GM19452 (cell line): Measurements from ENCODE around the gene USP11.
A peak's percentile ranks its signal among the peaks of the same experiment; 100 is the strongest.

ENCODE experiments used
- ATAC-seq: cut with Tn5 transposase; IDR thresholded peaks from one replicate; pipeline ENCODE4 v1.9.1; 2021; ENCODE audit not compliant: unreplicated experiment

The USP11 gene

DNA sequence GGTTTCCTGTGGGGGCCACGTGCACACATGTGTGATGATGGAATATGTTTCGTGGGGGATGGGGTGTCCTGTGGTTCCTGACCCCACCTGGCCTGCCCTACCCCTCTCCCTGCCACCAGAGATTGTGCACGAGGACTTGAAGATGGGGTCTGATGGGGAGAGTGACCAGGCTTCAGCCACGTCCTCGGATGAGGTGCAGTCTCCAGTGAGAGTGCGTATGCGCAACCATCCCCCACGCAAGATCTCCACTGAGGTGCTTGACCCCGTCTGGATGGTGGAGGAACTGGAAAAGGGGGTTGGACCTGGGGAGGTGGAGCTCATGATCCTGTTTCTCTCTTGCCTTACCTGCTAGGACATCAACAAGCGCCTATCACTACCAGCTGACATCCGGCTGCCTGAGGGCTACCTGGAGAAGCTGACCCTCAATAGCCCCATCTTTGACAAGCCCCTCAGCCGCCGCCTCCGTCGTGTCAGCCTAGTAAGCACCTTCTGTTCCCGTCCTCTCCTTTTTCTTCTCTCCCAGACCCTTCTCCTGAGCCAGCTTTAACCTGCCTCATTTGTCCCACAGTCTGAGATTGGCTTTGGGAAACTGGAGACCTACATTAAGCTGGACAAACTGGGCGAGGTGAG, 8.4 kb upstream of the USP11 start:
- no peak for ATAC-seq

DNA sequence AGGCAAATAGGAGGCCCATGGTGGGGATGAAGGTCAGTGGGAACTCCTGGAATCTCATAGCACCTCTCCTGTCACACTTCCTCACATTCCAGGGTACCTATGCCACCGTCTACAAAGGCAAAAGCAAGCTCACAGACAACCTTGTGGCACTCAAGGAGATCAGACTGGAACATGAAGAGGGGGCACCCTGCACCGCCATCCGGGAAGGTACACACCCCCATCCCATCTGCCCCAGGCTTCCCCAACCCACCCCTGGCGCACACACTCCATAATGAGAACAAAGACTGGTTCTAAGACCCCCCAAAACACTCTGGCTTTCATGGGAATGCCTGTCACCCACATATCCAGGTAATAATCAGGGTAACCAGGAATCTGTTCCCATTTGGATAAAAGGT, 7.9 kb upstream of the USP11 start:
- ATAC-seq, result no peak

DNA sequence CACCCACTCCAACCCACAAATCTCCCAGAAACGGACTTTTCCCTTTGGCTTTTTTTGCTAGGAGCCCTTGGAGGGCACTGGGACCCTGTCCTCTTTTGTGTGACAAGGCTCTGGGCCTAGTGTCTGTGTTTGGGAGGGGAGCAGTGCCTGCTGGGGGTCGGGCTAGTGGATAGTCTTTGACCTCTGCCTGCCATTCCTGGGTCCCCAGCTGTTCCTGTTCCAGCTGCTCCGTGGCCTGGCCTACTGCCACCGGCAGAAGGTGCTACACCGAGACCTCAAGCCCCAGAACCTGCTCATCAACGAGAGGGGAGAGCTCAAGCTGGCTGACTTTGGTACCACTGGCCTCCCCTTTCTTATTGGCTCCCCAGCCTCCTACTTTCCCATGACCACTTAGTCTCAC, 6.7 kb upstream of the USP11 start:
- no peak for ATAC-seq

- no peak for ATAC-seq
Observed at GRCh38 chrX:47226531-47227333, 6.1 kb upstream of the USP11 start.

- ATAC-seq, result no peak
Observed at GRCh38 chrX:47227334-47227583, 5.5 kb upstream of the USP11 start.

GRCh38 chrX:47228550-47229270, 4.1 kb upstream of the USP11 start:
- ATAC-seq, result no peak

DNA sequence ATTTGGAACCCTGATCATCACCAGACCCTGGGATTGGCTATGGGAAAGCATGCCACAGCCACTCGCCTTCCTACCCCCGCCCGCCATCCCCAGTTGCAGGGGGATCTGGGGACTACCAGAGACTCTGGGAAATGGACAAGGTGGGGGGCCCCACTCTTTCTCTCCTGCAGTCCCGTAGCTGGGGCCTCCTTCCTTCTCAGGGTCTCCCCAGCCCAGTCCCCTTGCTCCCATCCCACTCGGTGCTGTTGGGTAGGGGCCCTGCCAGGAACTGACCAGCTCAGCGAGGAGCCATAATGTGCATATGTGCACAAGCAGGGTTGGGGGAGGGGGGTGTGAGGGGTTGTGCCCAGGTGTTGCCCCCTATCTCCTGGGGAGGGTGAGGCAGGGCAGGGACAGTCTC, 3.4 kb upstream of the USP11 start:
- no peak for ATAC-seq

- ATAC-seq, result no peak
Observed at GRCh38 chrX:47230136-47230868, 2.5 kb upstream of the USP11 start.

DNA sequence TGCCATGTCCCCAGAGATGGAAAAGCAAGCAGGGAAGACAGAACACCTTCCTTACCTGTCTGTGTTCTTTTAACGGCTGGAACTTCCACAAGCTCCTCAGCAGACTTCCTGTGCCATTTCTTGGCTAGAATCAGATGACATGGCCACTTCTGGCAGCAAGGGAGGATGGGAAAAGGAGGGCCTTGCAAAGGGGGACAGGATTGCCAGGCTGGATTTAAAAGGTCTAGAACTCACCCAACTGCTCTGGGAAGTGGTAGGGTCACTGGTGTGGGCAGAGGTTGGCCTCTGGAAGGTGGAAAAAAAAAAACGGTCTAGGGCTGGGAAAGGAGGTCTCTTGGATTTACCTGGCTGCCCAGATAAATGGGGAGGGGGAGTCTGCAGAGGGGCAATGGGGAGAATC, 1.6 kb upstream of the USP11 start:
- no peak for ATAC-seq

GRCh38 chrX:47232197-47232802, 509 bp upstream of the USP11 start:
- ATAC-seq, result no peak

DNA sequence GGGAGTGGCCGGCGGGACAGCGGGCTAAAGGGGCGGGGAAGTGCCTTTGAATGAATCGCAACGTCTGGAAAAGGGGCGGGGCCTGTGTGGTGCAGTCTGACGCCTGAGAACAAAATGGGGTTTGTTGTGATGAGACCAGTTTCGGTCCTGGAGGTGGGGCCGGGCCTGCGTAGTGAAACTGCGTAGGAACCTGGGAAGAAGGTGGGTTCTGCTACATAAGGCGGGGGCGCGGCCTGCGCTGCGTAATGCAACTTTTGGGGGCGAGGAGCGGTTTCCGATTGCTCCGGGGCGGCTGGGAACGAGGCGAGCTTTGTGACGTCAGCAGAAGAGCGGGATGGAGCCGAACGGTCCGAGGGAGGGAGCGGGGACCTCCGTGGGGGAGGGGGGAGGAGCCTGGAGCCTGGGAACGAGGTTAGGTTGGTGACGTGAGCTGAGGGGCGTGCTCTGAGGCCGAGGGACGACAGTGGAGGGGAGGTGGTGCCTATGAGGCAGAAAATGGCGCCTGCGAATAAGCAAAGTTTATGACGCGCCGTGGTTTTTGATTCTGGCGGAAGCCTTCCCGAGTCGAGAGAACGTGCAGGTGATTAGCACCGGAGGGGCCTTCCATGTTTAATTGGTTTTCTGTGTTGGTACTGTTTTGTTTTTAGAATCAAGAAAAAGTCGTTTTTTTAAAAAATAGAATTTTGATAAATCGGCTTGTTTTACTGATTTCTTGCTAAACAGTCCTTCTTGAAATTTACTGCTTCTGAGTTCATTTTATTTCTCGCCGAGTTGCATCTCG, 714 bp downstream of the USP11 start:
- ATAC-seq, result peak; percentile 87

DNA sequence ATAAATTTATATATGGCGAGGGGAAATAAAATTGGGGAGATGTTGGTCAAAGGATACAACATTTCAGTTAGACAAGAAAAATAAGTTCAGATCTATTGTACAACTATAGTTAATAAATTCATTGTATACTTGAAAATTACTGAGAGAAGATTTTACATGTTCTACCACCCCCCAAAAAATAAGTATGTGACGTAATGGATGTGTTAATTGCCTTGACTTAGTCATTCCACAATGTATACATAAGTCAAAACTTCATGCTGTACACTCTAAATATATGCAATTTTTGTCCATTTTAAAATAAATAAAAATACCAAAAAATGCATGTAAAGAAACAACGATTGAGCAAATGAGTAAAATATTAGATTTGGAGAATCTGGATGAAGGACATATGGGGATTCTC, 1.8 kb downstream of the USP11 start:
- no peak for ATAC-seq

DNA sequence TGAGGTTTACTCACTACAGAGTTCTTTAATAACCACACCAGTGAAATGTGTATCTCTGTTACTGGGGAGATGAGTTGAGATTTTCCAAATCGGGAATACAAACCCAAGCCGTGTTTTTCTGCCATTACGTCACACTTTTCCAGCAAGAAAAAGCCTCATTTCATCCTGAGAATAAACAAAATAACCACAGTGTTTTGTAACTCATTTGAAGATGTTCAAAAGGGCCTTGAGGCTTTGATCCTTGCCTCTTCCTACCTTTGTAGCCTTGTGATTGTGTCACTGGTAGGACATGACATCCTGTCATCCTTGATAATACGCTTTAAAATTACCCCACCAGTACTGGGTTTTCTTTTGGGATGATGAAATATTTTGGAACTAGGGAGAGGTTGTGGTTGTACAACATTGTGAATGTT, 2.9 kb downstream of the USP11 start:
- ATAC-seq, result no peak

- no peak for ATAC-seq
Observed at GRCh38 chrX:47239199-47239598, 6.4 kb downstream of the USP11 start.

DNA sequence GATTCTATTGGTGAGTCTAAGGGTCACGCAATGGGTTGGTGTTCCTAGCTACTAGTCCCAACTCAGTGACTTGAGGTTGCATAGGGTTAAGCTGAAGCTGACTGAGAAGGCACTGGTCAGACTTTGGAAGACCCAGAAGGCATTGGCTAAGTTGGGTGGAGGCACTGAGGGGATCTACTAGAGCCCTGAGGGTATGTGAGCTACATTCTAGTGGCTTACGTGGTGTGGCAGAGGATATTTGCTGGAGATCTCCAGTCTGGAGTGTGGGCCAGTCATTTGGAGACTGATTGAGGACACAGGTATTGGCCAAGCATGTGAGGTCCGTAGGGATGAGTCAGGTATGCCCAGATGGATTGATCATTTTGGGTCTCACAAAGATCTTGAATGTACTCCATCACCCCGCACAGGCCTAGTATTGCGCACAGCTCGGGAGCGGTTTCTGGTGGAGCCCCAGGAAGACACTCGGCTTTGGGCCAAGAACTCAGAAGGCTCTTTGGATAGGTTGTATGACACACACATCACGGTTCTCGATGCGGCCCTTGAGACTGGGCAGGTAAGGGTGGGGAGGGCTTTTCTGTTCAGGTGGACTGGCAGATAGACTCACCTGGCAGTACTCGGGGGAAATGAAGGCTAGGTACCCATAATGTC, 7.2 kb downstream of the USP11 start:
- ATAC-seq, result no peak

- ATAC-seq, result no peak
Observed at GRCh38 chrX:47240619-47241018, 7.8 kb downstream of the USP11 start.

DNA sequence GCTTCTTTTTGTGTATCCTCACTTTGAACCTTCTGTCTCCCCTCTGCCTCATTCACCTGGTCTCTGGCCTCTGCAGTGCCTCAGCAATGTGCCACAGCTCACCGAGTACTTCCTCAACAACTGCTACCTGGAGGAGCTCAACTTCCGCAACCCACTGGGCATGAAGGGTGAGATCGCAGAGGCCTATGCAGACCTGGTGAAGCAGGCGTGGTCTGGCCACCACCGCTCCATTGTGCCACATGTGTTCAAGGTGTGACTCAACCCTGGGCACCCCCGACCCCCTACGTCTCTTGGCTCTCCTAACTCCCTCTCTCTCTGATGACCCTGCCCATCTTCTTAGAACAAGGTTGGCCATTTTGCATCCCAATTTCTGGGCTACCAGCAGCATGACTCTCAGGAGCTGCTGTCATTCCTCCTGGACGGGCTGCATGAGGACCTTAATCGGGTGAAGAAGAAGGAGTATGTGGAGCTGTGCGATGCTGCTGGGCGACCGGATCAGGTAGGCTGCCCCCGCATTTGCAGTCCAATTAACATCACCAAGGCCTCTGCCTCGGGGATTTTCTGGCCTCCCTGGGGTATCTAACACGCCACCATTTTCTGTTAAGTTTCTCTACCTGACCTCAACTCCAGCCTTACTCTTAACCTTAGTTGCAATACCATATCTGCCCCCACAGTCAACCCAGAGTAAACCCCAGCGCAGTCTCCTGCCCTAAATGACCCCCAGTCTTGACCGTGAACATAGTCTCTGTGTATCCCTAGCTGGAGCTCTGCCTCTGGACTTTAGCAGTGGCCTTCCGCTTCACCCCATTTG, 8.6 kb downstream of the USP11 start:
- no peak for ATAC-seq

GRCh38 chrX:47242321-47242720, 9.5 kb downstream of the USP11 start:
- no peak for ATAC-seq

GRCh38 chrX:47243351-47243750, 10.5 kb downstream of the USP11 start:
- ATAC-seq, result no peak
